HG02763 (cell line): Measurements from ENCODE around the gene RNF10.
"Not testable (repeated sequence)": the region's sequence is repeated elsewhere in the genome, so short reads cannot be mapped to it uniquely, and the experiment has no call there.

Source experiments
- ATAC-seq: cut with Tn5 transposase; IDR thresholded peaks from one replicate; pipeline ENCODE4 v1.9.1; 2021; ENCODE audit warnings: mild to moderate bottlenecking, moderate library complexity; ENCODE audit not compliant: unreplicated experiment

RNF10 gene

GRCh38 chr12:120528861-120529525 is 5.2 kb upstream of the RNF10 start, which contains the start of gene COQ5:
COQ5 (minus strand) TSS chr12:120529158; CDS start chr12:120529141, 17 bp downstream.
- ATAC-seq = peak; percentile 73

GRCh38 chr12:120529641-120530417 is 4.3 kb upstream of the RNF10 start:
- no peak for ATAC-seq

GRCh38 chr12:120530418-120530761 is 3.8 kb upstream of the RNF10 start:
- not testable (repeated sequence) for ATAC-seq

- ATAC-seq = no peak
Measured at GRCh38 chr12:120532701-120533238, 1.4 kb upstream of the RNF10 start.

- peak; percentile 28 for ATAC-seq
Measured at GRCh38 chr12:120534703-120535655, 823 bp downstream of the RNF10 start.

- ATAC-seq = no peak
Measured at GRCh38 chr12:120536064-120536791, 2.1 kb downstream of the RNF10 start.

- no peak for ATAC-seq
Measured at GRCh38 chr12:120537856-120538220, 3.7 kb downstream of the RNF10 start.

- no peak for ATAC-seq
Measured at GRCh38 chr12:120538281-120539156, 4.4 kb downstream of the RNF10 start.

- no peak for ATAC-seq
Measured at GRCh38 chr12:120539303-120539702, 5.1 kb downstream of the RNF10 start.

GRCh38 chr12:120540445-120540844 is 6.3 kb downstream of the RNF10 start:
- ATAC-seq = no peak

GRCh38 chr12:120542166-120542565 is 8.0 kb downstream of the RNF10 start:
- no peak for ATAC-seq

GRCh38 chr12:120544691-120545090 is 10.5 kb downstream of the RNF10 start:
- no peak for ATAC-seq

GRCh38 chr12:120546050-120546386 is 11.9 kb downstream of the RNF10 start:
- ATAC-seq = no peak

GRCh38 chr12:120554678-120555077 is 20.5 kb downstream of the RNF10 start:
- ATAC-seq = no peak

GRCh38 chr12:120557589-120557988 is 23.4 kb downstream of the RNF10 start:
- ATAC-seq = no peak

GRCh38 chr12:120562906-120563305 is 28.8 kb downstream of the RNF10 start:
- no peak for ATAC-seq

GRCh38 chr12:120563495-120563894 is 29.3 kb downstream of the RNF10 start:
- ATAC-seq = no peak

- ATAC-seq = no peak
Measured at GRCh38 chr12:120571299-120571698, 37.1 kb downstream of the RNF10 start.

- no peak for ATAC-seq
Measured at GRCh38 chr12:120573560-120573959, 39.4 kb downstream of the RNF10 start.

GRCh38 chr12:120574106-120574505 is 40.0 kb downstream of the RNF10 start:
- no peak for ATAC-seq
